Stomach (tissue), 9 donors: ENCODE data around the gene OR7D2. TPM values are rescaled to one million over a fixed set of nuclear protein-coding genes. Genes with fewer than 3 reads are reported as not detected.

Experiments used
- DNase-seq, 2 donors: peaks; one replicate each; pipeline versions ENCODE4 v3.0.0 to v3.0.0-alpha.2; 2013 to 2019
- H3K27ac ChIP-seq, 5 donors: fragments of 200-600 bp in 4 of 5; sonication (generic) in 4 of 5; one replicate each; pipeline ENCODE4 v1.5.1; 2013 to 2019; ENCODE audit warnings: mild to moderate bottlenecking in 1 of 5, moderate library complexity in 1 of 5
- H3K27me3 ChIP-seq, 3 donors: fragments of 200-600 bp; sonication (generic); one replicate each; pipeline ENCODE4 v1.5.1; 2017 to 2019; ENCODE audit warnings: mixed run types in 1 of 3
- H3K36me3 ChIP-seq, 4 donors: fragments of 200-600 bp; sonication (generic); 1 replicate in 3 of 4; 2 replicates in 1 of 4; pipeline ENCODE4 v1.5.1; 2016 to 2019
- H3K4me1 ChIP-seq, 4 donors: fragments of 200-600 bp; sonication (generic); one replicate each; pipeline ENCODE4 v1.5.1; 2016 to 2019
- H3K4me3 ChIP-seq, 4 donors: fragments of 200-600 bp; sonication (generic) in 3 of 4; one replicate each; pipeline ENCODE4 v1.5.1; 2016 to 2019; ENCODE audit warnings: mild to moderate bottlenecking in 1 of 4
- H3K9me3 ChIP-seq, 4 donors: fragments of 200-600 bp; sonication (generic); one replicate each; pipeline ENCODE4 v1.5.1; 2016 to 2019
- CTCF ChIP-seq, 7 experiments: fragments of 450-650 bp in 4 of 7; fragments of 200-600 bp in 3 of 7; sonication (generic) in 3 of 7; IDR thresholded peaks; one replicate each; pipeline ENCODE4 v1.5.1; 2016 to 2019; ENCODE audit warnings: antibody characterized with exemption in 7 of 7, control low read depth in 2 of 7, mild to moderate bottlenecking in 1 of 7
- EP300 ChIP-seq: sonication (generic); formaldehyde crosslinking; IDR thresholded peaks from one replicate; pipeline ENCODE4 v1.6.1; 2017; ENCODE audit warnings: antibody characterized with exemption
- POLR2A ChIP-seq, 4 donors: fragments of 450-650 bp; IDR thresholded peaks; one replicate each; pipeline ENCODE4 v1.6.1; 2016; ENCODE audit warnings: antibody characterized with exemption in 4 of 4, control low read depth in 2 of 4, mild to moderate bottlenecking in 1 of 4, moderate library complexity in 1 of 4
- POLR2AphosphoS5 ChIP-seq, 3 donors: sonication (generic); formaldehyde crosslinking; IDR thresholded peaks; one replicate each; pipeline ENCODE4 v1.6.1; 2016; ENCODE audit warnings: antibody characterized with exemption in 3 of 3
- WGBS, 5 donors: extraction: QIAGEN DNeasy Blood & Tissue Kit in 3 of 5; methylation state at CpG; one replicate each; pipeline versions ENCODE4 v1.1.5 to v1.1.7; 2013 to 2018; 5-methylcytosine and 5-hydroxymethylcytosine counted together
- intact Hi-C: fragments of 100-400 bp; cut with DNase I; formaldehyde crosslinking; loops from one replicate; pipeline ENCODE4 v1.15.1; 2023; ENCODE audit warnings: low total_unique reads
- polyA plus RNA-seq, 3 donors: library from polyadenylated mRNA; stranded (reverse); fragments of 200-250 nt; gene quantifications; one replicate each; pipeline ENCODE4 v1.2.3, GENCODE V29; 2013
- total RNA-seq, 5 donors: library from RNA; depleted of rRNA; stranded (reverse); fragments of >200 nt; gene quantifications; one replicate each; pipeline versions ENCODE4 v1.1.0 to v1.2.3, GENCODE V29; 2014 to 2016
- donor health status: healthy with polysubstance abuse.
- donor health status: Bipolar disorder and iron deficiency.
- donor health status: healthy.

Gene OR7D2
- total and polyA plus RNA-seq, 8 donors = 0.05 to 11.0 (median 0.42) TPM; not detected in 4

DNA sequence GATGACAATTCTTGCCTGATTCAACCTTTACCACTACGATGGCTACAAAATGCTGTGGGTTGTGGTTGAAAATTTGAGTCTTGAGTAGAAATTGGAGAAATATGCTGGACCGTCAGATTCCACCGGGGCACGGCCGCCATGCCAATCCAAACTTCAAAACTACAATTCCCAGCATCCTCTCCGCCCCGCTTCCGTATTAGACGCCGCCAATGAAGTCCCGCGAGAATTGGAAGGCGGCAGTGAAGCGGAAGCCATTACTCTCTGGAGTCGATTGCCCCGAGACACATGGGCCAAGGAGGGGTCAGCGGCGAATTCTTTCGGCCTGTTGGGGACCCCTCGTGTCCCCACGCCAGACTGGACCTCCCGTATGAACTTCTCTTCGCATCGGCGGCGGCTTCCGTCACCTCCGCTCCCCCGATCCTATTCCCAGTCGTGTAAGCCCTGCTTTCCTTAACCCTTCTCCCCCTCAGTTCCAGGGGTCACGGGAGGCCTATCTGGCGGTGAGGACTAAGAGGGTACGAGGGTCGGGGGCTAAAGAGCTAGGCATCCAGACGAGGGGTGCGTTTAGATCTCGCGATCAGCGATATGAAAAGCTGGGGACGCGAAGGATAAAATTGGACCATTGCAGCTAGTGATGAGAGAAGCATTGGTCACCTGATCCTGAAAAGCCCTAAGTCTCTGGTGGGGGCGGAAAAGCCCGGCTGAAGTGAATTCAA is 38.5 kb upstream of the OR7D2 start, which contains the start of gene ZNF317:
Gene ZNF317 (plus strand): TSS at position 239 of the 716 bp plus-strand sequence. CDS start 15,620 bp downstream, outside the sequence.
- H3K4me3 ChIP-seq = peak within 1 kb of the TSS; percentile 71 to 85 (median 78)
- peaks cover 0 to 12% (median 9%) of the 10 kb centered on the region in 4 donors for H3K36me3 ChIP-seq
- WGBS, 5 donors = 0 to 1% (median 1%) methylated on average over 40 to 43 of the region's 43 CpGs
- H3K4me1 ChIP-seq = peaks cover 8 to 34% (median 24%) of the 10 kb centered on the region in 4 donors
- peak within 1 kb of the TSS; percentile 78 to 93 (median 90) for H3K27ac ChIP-seq
- intact Hi-C loops = no loop called here
- peak; percentile 93 to 98 for DNase-seq
- TF ChIP-seq POLR2AphosphoS5 (IDR thresholded peaks at IDR 0.05) (peak; percentile 51 to 83 (median 80)), EP300 (peak; percentile 22), CTCF (IDR thresholded peaks at IDR 0.05) (no peak), POLR2A (IDR thresholded peaks at IDR 0.05) (peak in 1 of 4 donors; percentile 14)
- H3K27me3 ChIP-seq = peaks cover 0 to under 1% (median 0%) of the 10 kb centered on the region in 3 donors
- H3K9me3 ChIP-seq = peaks cover 7 to 10% (median 9%) of the 10 kb centered on the region in 4 donors

GRCh38 chr19:9144920-9145319 is 33.9 kb upstream of the OR7D2 start:
- Histone ChIP-seq H3K9me3 (peaks cover 9 to 16% (median 14%) of the 10 kb centered on the region in 4 donors), H3K36me3 (peaks cover 6 to 39% (median 36%) of the 10 kb centered on the region in 4 donors), H3K4me1 (peaks cover 8 to 35% (median 18%) of the 10 kb centered on the region in 4 donors), H3K4me3 (no peak overlapping the region), H3K27me3 (no peaks in the 10 kb centered on the region), H3K27ac (no peak overlapping the region)
- no peak for DNase-seq
- no peak for TF ChIP-seq EP300
- no peak for TF ChIP-seq POLR2AphosphoS5 (IDR thresholded peaks at IDR 0.05)
- TF ChIP-seq CTCF (IDR thresholded peaks at IDR 0.05) = no peak
- no peak for TF ChIP-seq POLR2A (IDR thresholded peaks at IDR 0.05)
- intact Hi-C loops = no loop called here
- 97 to 100% (median 98%) methylated on average over 5 of the region's 5 CpGs for WGBS, 5 donors

- Histone ChIP-seq H3K36me3 (peaks cover 6 to 45% (median 39%) of the 10 kb centered on the region in 4 donors), H3K27me3 (no peaks in the 10 kb centered on the region), H3K9me3 (peaks cover 9 to 34% (median 19%) of the 10 kb centered on the region in 4 donors), H3K4me3 (no peak overlapping the region), H3K27ac (no peak overlapping the region), H3K4me1 (peaks cover 0 to 26% (median 5%) of the 10 kb centered on the region in 4 donors)
- TF ChIP-seq POLR2A (IDR thresholded peaks at IDR 0.05) = no peak
- TF ChIP-seq CTCF (IDR thresholded peaks at IDR 0.05) = no peak
- TF ChIP-seq EP300 = no peak
- no peak for TF ChIP-seq POLR2AphosphoS5 (IDR thresholded peaks at IDR 0.05)
- intact Hi-C loops = no loop called here
- DNase-seq = no peak
- 87 to 100% (median 100%) methylated on average over 1 of the region's 1 CpG for WGBS, 5 donors
Observed at GRCh38 chr19:9146882-9147281, 31.9 kb upstream of the OR7D2 start.

DNA sequence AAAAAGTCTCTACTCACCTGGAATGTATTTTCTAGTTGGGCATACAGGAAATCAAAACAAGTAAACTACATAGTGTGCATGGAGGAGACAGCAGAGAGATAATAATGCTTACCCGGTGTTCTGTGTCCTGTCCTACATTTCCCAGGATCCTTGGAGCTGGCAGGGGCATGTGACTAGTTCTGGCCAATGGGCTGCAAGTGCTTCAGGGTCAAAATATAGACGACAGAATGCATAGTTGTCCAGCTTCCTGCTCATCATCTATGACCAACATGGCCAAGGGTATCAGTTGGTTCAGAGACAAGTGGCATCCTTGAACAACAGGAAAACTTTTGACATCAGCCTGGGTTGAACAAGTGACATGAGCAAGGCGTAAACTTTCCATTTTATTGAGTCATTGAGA is 30.1 kb upstream of the OR7D2 start:
- Histone ChIP-seq H3K4me1 (peaks cover 0 to 10% (median 0%) of the 10 kb centered on the region in 4 donors), H3K27ac (no peak overlapping the region), H3K27me3 (no peaks in the 10 kb centered on the region), H3K9me3 (peaks cover 9 to 52% (median 32%) of the 10 kb centered on the region in 4 donors), H3K36me3 (peaks cover 10 to 63% (median 57%) of the 10 kb centered on the region in 4 donors), H3K4me3 (no peak overlapping the region)
- intact Hi-C loops = no loop called here
- TF ChIP-seq POLR2A (IDR thresholded peaks at IDR 0.05) (no peak), CTCF (IDR thresholded peaks at IDR 0.05) (no peak), EP300 (no peak), POLR2AphosphoS5 (IDR thresholded peaks at IDR 0.05) (no peak)
- whole genome bisulfite sequencing, 5 donors = 94 to 98% (median 98%) methylated on average over 3 of the region's 3 CpGs
- DNase-seq = no peak
